ENCODE measurements around the gene SP140. TPM values are rescaled to one million over a fixed set of nuclear protein-coding genes. Genes with fewer than 3 reads are reported as not detected.
"Not testable (repeated sequence)": the region's sequence is repeated elsewhere in the genome, so short reads cannot be mapped to it uniquely, and the experiment has no call there.

Gene SP140
- total RNA-seq, 1 donor from 2014 or later, result 12.7 TPM

GRCh38 chr2:230329946-230330605 lies 104.5 kb downstream of the SP140 start:
- no peak for TF ChIP-seq CTCF (IDR thresholded peaks at IDR 0.05)
- ATAC-seq, result no peak

GRCh38 chr2:230330725-230331124 lies 105.2 kb downstream of the SP140 start:
- peaks cover 12% of the 10 kb centered on the region for H3K36me3 ChIP-seq
- intact Hi-C loops (cut with DNase I), result no loop called here
- no peaks in the 10 kb centered on the region for H3K9me3 ChIP-seq
- no peaks in the 10 kb centered on the region for H3K27me3 ChIP-seq
- DNase-seq, result no peak
- ATAC-seq, result no peak
- no peak for TF ChIP-seq CTCF (IDR thresholded peaks at IDR 0.05)
- H3K4me3 ChIP-seq, result no peak overlapping the region
- peaks cover 32% of the 10 kb centered on the region for H3K4me1 ChIP-seq
- no peak overlapping the region for H3K27ac ChIP-seq

More at GRCh38 chr2:230329946-230330605, 104.5 kb downstream of the SP140 start:
- peaks cover 12% of the 10 kb centered on the region for H3K36me3 ChIP-seq
- no peaks in the 10 kb centered on the region for H3K27me3 ChIP-seq
- H3K4me1 ChIP-seq, result peaks cover 27% of the 10 kb centered on the region
- H3K9me3 ChIP-seq, result no peaks in the 10 kb centered on the region
- no peak overlapping the region for H3K27ac ChIP-seq
- intact Hi-C loops (cut with DNase I), result no loop called here
- H3K4me3 ChIP-seq, result no peak overlapping the region
- DNase-seq, result no peak

- intact Hi-C loops (cut with DNase I), result no loop called here
- DNase-seq (no peak), ATAC-seq (no peak)
- TF ChIP-seq CTCF (IDR thresholded peaks at IDR 0.05), result no peak
- Histone ChIP-seq H3K9me3 (no peaks in the 10 kb centered on the region), H3K36me3 (peaks cover 22% of the 10 kb centered on the region), H3K4me3 (no peak overlapping the region), H3K27me3 (no peaks in the 10 kb centered on the region), H3K27ac (no peak overlapping the region), H3K4me1 (peaks cover 11% of the 10 kb centered on the region)
Measured at GRCh38 chr2:230335461-230335863, 109.9 kb downstream of the SP140 start.

- no peak overlapping the region for H3K27ac ChIP-seq
Measured at GRCh38 chr2:230335864-230336506, 110.4 kb downstream of the SP140 start.

GRCh38 chr2:230341936-230342528 lies 116.5 kb downstream of the SP140 start:
- H3K27ac ChIP-seq; H3K4me1 ChIP-seq; H3K9me3 ChIP-seq; intact Hi-C loops (cut with DNase I); H3K4me3 ChIP-seq; H3K27me3 ChIP-seq; ATAC-seq; H3K36me3 ChIP-seq; DNase-seq: not testable (repeated sequence)

More at GRCh38 chr2:230335864-230336506, 110.4 kb downstream of the SP140 start:
- peaks cover 22% of the 10 kb centered on the region for H3K36me3 ChIP-seq
- TF ChIP-seq CTCF (IDR thresholded peaks at IDR 0.05), result no peak
- H3K27me3 ChIP-seq, result no peaks in the 10 kb centered on the region
- intact Hi-C loops (cut with DNase I), result no loop called here
- no peak for DNase-seq
- H3K4me1 ChIP-seq, result peaks cover 11% of the 10 kb centered on the region
- no peak overlapping the region for H3K4me3 ChIP-seq
- no peaks in the 10 kb centered on the region for H3K9me3 ChIP-seq
- no peak for ATAC-seq

GRCh38 chr2:230343041-230343624 lies 117.6 kb downstream of the SP140 start:
- H3K4me3 ChIP-seq; intact Hi-C loops (cut with DNase I); H3K4me1 ChIP-seq; H3K27me3 ChIP-seq; DNase-seq; H3K9me3 ChIP-seq; ATAC-seq; H3K36me3 ChIP-seq; H3K27ac ChIP-seq: not testable (repeated sequence)
